Measurements from ENCODE around the gene CCDC122.

CCDC122 gene

GRCh38 chr13:43894438-43894837, 14.9 kb upstream of the CCDC122 start:
- no peak overlapping the region for H3K4me3 ChIP-seq (ENCODE audit: low read length)
- peak; percentile 37 for TF ChIP-seq CTCF (conservative IDR thresholded peaks at IDR 0.05; ENCODE audit: low read depth, low read length)
- no peak for DNase-seq (ENCODE audit: low read depth)

GRCh38 chr13:43884222-43884621, 4.7 kb upstream of the CCDC122 start:
- no peak for TF ChIP-seq CTCF (conservative IDR thresholded peaks at IDR 0.05; ENCODE audit: low read depth, low read length)
- DNase-seq (ENCODE audit: low read depth) = no peak
- no peak overlapping the region for H3K4me3 ChIP-seq (ENCODE audit: low read length)

- DNase-seq (ENCODE audit: low read depth) = no peak
- H3K4me3 ChIP-seq (ENCODE audit: low read length) = no peak overlapping the region
- TF ChIP-seq CTCF (conservative IDR thresholded peaks at IDR 0.05; ENCODE audit: low read depth, low read length) = no peak
Observed at GRCh38 chr13:43883631-43884030, 4.1 kb upstream of the CCDC122 start.

- H3K4me3 ChIP-seq (ENCODE audit: low read length) = no peak overlapping the region
- no peak for TF ChIP-seq CTCF (conservative IDR thresholded peaks at IDR 0.05; ENCODE audit: low read depth, low read length)
- no peak for DNase-seq (ENCODE audit: low read depth)
Observed at GRCh38 chr13:43881580-43881979, 2.0 kb upstream of the CCDC122 start.

- no peak for DNase-seq (ENCODE audit: low read depth)
- TF ChIP-seq CTCF (conservative IDR thresholded peaks at IDR 0.05; ENCODE audit: low read depth, low read length) = no peak
- no peak overlapping the region for H3K4me3 ChIP-seq (ENCODE audit: low read length)
Observed at GRCh38 chr13:43880926-43881325, 1.4 kb upstream of the CCDC122 start.

GRCh38 chr13:43880214-43880855, 795 bp upstream of the CCDC122 start:
- no peak for DNase-seq (ENCODE audit: low read depth)
- H3K4me3 ChIP-seq (ENCODE audit: low read length) = peak overlapping the region; percentile 71
- no peak for TF ChIP-seq CTCF (conservative IDR thresholded peaks at IDR 0.05; ENCODE audit: low read depth, low read length)

- peak within 1 kb of the TSS; percentile 71 for H3K4me3 ChIP-seq (ENCODE audit: low read length)
- TF ChIP-seq CTCF (conservative IDR thresholded peaks at IDR 0.05; ENCODE audit: low read depth, low read length) = no peak
- DNase-seq (ENCODE audit: low read depth) = no peak
Observed at GRCh38 chr13:43879755-43880181, 228 bp upstream of the CCDC122 start, which contains the start of gene LACC1. TSS of gene LACC1 (plus strand) at chr13:43879904. CDS start at chr13:43880986, 1,082 bp downstream.
